GM23248 (cell line): ENCODE results near the gene TMEM117.

Experiments
- EZH2 ChIP-seq: fragments of 200-600 bp; sonication (generic); IDR thresholded peaks from 2 replicates; pipeline ENCODE4 v1.6.1; 2018; ENCODE audit warnings: antibody characterized with exemption, mild to moderate bottlenecking; ENCODE audit not compliant: insufficient read depth, poor library complexity, severe bottlenecking
- EZH2phosphoT487 ChIP-seq: fragments of 200-600 bp; sonication (generic); IDR thresholded peaks from 2 replicates; pipeline ENCODE4 v1.6.1; 2018; ENCODE audit warnings: antibody characterized with exemption, moderate library complexity, mild to moderate bottlenecking, low read depth; ENCODE audit not compliant: insufficient read depth

DNA sequence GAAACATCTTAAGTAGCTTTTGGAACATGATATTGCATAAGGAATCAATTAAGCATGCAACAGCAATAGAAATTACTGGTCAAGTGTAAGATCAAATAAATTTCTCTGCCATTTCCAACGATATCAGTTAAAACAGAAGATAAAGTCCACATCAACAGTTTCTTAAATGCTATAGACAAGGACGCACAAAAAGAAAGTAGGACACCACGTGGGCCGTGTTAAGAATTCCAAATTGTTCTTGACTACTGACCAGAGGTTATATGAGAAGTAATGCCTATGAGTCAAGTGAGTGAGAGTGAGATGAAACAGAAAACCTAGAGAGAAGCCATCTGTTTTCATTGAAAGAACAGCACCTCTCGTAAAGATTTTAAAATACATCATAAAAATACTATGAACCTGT, 318.2 kb downstream of the TMEM117 start:
- TF ChIP-seq EZH2 (no peak), EZH2phosphoT487 (no peak)
